HFF-Myc (cell line): ENCODE measurements around the gene ZNF253.
A peak's percentile ranks its signal among the peaks of the same experiment; 100 is the strongest.
"Not testable (repeated sequence)": the region's sequence is repeated elsewhere in the genome, so short reads cannot be mapped to it uniquely, and the experiment has no call there.

Experiments used
- DNase-seq: peaks from one replicate; pipeline ENCODE4 v3.0.0-alpha.2; 2011; ENCODE audit warnings: low read depth; ENCODE audit errors: extremely low read depth
- H3K4me3 ChIP-seq: replicated peaks from 2 replicates; pipeline ENCODE4 v1.5.1; 2011; ENCODE audit warnings: low read depth, mild to moderate bottlenecking, control low read depth, low read length
- CTCF ChIP-seq: IDR thresholded peaks from 2 replicates; pipeline ENCODE4 v1.5.1; 2012; ENCODE audit warnings: mild to moderate bottlenecking, low read depth, low read length, control low read depth; ENCODE audit errors: missing control alignments

The ZNF253 gene

GRCh38 chr19:19866611-19867248 is 1.0 kb downstream of the ZNF253 start:
- DNase-seq: no peak

GRCh38 chr19:19870086-19870485 is 4.4 kb downstream of the ZNF253 start:
- H3K4me3 ChIP-seq, DNase-seq: not testable (repeated sequence)

More at GRCh38 chr19:19866611-19867248, 1.0 kb downstream of the ZNF253 start:
- TF ChIP-seq CTCF: no peak
- H3K4me3 ChIP-seq: peak overlapping the region; percentile 76

GRCh38 chr19:19871932-19872331 is 6.2 kb downstream of the ZNF253 start:
- H3K4me3 ChIP-seq: no peak overlapping the region
- no peak for DNase-seq
- TF ChIP-seq CTCF: no peak

- no peak for TF ChIP-seq CTCF
- DNase-seq: no peak
Observed at GRCh38 chr19:19873381-19873780, 7.7 kb downstream of the ZNF253 start.

GRCh38 chr19:19877724-19878123 is 12.0 kb downstream of the ZNF253 start:
- H3K4me3 ChIP-seq: no peak overlapping the region
- no peak for DNase-seq
- TF ChIP-seq CTCF: no peak

More at GRCh38 chr19:19873381-19873780, 7.7 kb downstream of the ZNF253 start:
- no peak overlapping the region for H3K4me3 ChIP-seq

- no peak for TF ChIP-seq CTCF
- no peak for DNase-seq
- H3K4me3 ChIP-seq: no peak overlapping the region
Observed at GRCh38 chr19:19884583-19884982, 18.9 kb downstream of the ZNF253 start.

- H3K4me3 ChIP-seq: not testable (repeated sequence)
Observed at GRCh38 chr19:19892055-19892941, 26.6 kb downstream of the ZNF253 start.

More at GRCh38 chr19:19892055-19892941, 26.6 kb downstream of the ZNF253 start:
- DNase-seq: not testable (repeated sequence)
